GM18867 (cell line): ENCODE results near the gene POLR3A.

ENCODE experiments used
- ATAC-seq: cut with Tn5 transposase; IDR thresholded peaks from one replicate; pipeline ENCODE4 v1.9.1; 2021; ENCODE audit warnings: mild to moderate bottlenecking, moderate library complexity; ENCODE audit not compliant: unreplicated experiment

The POLR3A gene

DNA sequence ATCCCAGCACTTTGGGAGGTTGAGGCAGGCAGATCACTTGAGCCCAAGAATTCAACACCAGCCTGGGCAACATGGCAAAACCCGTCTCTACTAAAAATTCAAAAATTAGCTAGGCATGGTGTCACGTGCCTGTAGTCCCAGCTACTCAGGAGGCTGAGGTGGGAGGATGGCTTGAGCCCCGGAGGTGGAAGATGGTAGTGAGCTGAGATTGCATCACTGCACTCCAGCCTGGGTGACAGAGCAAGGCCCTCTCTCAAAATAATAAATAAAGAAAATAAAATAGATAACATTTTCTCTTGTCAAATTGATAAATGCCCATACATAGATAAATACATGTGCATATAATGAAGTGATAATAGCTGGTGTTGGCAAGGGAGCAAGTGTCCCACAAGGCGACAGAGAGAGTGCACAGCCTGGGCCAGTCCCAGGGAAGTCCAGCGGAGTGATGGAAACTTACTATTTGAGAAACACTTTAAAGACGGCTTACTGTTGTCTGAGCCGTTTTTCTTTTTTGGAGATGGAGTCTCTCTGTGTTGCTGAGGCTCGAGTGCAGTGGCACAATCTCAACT, 69.3 kb downstream of the POLR3A start:
- no peak for ATAC-seq

DNA sequence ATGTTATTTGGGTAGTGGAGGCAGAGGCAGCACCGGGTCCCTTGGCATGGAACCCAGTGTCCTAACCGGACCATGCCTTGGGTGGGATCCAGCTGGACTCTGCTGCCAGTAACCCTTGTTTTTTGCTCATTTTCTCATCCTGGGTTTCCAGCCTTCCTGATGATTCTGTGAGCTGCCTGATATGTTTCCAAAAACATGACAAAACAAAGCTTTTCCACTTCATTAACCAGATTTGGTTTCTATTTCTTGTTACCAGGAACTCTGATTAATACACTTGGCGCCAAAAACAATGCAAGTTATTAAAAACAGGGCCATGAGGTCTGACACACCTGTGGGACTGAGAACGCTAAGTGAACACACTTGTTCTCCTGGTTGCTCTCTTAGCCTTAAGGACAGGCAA, 69.9 kb downstream of the POLR3A start:
- ATAC-seq, result no peak

DNA sequence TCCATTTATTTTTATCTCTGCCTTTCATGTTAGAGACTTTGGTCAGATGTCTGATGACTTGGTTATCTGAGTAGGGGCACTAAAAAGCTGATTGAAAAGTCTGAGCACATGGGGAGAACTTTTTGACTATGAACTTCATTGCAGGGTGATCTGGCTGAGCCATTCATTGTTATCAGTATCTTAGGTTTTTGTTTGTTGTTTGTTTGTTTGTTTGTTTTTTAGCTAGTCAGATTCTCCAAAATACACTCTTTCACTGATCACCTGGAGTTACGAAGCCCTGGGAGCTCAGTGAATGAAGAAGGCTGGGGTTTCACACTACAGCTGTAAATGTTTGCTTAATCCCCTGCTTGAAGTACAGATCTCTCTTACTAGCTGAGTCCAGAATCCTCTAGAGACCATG, 74.2 kb downstream of the POLR3A start:
- ATAC-seq, result no peak

DNA sequence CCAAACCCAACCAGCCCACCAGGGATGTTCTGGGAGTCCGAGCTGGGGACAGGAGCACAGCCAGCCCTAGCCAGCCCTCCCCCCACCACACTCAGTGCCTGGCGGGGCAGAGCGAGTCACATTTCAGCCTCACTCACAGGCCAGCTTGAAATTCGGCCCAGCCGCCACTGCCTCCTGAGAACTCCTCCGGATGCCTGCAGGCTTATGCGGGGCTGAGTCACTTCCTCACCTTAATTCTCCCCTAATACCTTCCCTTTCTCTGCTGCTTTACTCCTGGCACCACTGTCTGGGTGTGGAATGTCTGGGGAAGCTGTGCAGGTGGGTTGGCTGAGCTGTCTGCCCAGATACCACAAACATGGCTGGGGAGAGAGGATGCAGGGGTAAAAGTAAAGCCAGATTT, 80.1 kb downstream of the POLR3A start:
- ATAC-seq, result no peak

DNA sequence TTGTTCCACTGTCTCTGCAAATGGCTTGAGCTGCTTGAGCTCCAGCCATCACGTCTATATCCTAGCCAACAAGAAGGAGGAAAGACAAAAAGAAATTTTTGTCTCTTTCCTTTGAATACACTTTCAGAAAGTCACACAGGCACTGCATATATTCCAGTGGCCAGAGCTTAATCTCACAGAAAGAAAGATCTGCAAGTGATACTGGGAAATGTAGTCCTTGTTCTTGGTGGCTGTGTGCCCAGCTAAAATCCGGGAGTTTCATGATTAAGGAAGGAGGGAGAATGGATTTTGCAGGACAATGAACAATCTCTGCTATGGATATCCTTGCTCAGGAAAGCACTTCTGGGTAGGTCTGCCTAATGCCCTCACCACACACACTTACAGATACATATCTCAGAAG, 83.2 kb downstream of the POLR3A start:
- no peak for ATAC-seq

DNA sequence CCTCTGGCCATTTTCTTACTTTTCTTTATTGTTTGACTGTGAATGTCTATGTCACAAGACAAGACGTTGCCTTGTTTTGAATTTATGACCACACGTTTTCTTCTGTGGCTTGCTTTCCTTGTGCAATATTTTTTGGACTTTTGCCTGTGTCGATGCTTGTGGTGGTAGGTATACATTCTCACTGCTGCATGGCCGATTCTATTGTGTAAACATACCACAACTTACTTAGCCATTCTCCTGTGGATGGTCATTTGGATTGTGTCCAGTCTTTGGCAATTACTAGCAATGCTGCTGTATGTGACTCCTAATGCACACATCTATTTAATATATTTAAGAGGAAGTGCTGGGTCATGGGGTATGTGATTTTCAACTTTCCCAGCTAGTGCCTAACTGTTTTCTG, 84.8 kb downstream of the POLR3A start:
- ATAC-seq, result no peak

DNA sequence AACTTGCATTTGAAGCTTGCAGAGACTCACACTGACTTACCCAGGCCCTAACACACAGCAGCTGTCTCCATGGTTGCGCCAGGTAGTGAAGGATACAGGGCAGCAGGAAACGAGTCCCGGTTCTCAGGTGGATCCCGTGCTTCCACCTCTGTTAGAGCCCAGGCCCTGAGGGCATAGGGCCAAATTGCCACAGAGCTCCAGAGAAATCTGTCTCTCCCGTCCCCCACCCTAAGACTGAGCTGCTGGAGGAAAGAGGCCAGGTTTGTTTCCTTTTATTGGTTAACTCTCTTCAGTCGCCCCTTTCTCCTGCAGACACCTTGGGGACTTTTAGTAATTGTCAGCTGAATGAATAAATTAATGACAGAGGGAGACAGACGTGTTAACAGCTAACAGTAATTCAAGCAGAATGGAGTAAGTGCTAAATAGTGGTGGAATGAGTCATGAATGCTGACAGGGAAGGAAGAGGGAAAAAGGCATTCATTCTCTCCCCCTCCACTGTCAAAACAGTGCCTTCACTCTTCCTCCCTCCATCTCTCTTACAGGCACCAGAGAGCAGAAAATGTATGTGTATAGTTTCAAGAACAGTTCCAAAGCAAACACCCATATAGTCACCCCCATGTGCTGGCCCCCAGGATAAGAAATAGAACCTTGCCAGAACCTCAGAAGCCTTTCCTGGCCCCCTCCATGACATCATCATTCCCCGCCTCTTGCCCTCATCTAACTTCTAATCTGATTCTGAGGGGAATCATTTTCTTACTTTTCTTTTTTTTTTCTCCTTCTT, 86.0 kb downstream of the POLR3A start:
- no peak for ATAC-seq

DNA sequence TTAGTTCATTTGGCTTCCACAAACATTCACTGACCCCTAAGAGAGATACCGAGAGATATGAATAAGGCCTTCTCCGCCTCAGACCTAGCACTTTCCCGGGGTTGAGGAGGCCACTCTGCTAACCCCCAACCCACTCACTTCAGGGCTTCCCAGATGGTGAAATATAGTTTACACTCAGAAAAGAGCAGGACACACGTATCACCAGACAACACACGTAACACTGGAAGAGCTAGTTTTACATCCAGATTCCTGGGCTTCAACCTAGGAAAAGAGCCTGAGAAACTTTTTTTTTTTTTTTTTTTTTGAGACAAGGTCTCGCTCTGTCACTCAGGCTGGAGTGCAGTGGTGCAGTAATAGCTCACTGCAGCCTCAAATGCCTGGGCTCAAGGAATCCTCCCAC, 87.5 kb downstream of the POLR3A start:
- ATAC-seq, result no peak

DNA sequence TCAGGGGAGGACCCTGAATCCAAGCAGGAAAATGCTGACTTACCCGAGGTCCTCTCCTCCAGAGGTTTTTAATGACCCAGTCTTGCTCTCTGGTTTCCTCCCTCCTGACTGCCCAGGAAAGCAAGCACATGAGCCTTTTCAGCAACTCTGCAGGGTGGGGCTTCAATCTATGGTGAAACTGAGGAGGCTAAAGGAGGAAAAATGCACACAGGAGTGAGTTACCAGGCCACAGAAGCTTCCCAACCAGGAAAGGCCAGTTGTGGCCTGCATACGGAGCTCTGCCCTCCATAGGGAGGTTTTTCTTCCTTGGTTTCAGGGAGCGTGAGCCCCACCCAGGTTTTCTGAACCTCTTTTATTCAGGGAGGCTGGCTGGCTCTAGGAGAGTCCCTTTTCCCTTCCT, 88.7 kb downstream of the POLR3A start:
- ATAC-seq, result no peak

DNA sequence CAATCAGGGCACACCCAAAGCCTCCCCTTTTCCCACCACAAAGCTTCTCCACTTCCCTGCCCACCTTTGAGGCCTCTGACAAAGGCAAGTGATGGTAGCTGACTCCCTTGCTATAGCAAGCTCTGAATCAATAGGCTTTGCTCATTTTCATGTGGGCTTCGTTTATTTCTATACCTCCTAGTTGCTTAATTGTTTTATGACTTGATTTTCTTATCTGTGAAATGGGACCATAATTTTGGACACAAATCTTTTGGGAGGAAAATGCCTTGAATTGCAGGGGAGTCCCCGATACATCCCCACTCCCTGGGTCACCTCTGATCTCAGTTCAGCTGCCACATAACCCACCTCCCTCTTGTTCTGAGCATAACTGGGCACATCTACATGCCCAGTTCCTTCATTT, 89.1 kb downstream of the POLR3A start:
- ATAC-seq, result no peak

DNA sequence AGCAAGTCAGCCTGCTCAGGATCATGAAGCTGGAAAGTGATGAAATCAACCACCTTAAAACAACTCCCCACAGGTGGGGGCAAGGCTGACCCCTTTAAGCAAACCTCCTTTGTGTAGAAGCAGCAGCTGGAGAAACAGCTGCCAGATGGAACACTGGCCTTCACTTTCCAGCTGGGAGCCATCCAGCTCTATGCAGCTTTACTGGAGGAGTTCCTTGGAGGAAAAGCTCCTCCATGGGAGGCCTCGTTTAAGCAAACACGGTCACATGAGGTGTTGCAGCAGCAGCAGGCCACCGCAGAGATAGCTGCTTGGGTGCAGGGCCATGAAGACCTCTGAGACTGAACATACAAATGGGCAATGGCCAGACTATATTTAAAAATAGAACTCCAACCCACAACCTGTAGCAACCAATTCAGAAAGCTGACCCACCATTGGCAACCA, 89.7 kb downstream of the POLR3A start:
- ATAC-seq, result no peak

DNA sequence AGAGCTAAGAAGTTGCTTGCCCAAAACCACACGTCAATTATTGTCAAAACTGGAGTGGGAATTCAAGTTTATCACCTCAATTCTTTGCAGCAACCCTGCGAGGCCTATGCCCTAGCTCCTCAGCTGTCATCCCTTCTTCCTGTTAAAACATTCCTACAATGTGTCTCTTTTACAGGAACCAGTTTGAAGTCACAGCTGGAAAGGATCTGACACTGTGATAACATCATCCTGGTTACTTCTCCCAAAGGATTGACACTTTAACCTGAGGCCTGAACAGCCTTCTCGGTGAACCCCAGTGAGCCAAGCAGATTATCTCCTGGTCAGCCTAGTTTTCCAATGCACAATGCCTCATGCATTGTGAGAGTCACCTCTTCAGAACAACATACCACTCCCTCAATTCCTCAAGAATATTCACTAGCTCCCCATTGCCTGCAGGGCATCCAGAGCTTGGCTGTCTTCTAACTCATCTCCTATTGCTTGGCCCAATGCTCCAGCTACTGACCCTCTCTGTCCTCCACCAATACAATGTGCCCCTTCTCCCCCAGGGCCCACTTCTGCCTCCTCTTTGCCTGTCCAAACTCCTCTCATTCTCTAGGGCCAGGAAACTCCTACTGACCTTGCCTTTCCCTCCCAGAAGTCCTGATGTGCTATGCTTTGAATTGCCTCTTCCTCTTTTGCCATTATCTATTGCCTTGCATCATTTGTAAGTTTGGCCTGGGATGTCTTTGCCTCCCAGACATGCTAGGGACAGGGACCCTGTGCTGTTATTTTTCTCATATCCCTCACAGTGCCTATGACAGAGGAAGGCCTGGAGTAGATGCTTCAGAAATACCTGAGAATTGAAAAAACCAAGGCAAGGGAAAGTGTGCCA, 92.4 kb downstream of the POLR3A start:
- ATAC-seq, result no peak

DNA sequence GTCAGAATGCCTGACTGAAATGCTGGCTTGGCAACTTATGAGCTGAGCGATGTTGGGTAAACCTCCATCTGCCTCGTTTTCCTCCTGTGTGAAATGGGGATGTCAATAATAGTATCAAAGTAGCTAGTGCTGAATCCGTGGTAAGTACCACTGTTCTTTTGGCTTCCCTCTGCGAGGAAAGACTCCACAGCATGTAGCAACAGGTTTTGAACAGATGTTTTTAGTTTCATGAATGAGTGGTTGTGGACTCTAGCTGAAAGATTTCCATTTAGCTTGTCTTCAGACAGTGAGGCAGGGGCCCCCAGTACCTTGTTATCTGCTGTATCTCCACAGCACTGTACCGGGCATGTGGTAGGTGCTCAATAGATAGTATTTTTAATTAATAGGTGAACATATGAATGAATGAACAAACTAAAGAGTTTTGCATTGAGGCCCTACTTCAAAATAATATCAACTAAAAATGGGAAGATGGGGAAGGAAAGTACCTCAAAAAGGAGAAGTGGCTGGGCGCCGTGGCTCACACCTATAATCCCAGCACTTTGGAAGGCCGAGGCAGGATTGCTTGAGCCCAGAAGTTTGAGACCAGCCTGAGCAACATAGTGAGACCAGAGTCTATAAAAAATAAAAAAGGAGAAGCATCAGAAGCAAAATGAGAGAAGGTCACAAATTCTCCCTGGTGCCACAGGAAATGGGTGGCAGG, 97.1 kb downstream of the POLR3A start:
- ATAC-seq, result no peak

DNA sequence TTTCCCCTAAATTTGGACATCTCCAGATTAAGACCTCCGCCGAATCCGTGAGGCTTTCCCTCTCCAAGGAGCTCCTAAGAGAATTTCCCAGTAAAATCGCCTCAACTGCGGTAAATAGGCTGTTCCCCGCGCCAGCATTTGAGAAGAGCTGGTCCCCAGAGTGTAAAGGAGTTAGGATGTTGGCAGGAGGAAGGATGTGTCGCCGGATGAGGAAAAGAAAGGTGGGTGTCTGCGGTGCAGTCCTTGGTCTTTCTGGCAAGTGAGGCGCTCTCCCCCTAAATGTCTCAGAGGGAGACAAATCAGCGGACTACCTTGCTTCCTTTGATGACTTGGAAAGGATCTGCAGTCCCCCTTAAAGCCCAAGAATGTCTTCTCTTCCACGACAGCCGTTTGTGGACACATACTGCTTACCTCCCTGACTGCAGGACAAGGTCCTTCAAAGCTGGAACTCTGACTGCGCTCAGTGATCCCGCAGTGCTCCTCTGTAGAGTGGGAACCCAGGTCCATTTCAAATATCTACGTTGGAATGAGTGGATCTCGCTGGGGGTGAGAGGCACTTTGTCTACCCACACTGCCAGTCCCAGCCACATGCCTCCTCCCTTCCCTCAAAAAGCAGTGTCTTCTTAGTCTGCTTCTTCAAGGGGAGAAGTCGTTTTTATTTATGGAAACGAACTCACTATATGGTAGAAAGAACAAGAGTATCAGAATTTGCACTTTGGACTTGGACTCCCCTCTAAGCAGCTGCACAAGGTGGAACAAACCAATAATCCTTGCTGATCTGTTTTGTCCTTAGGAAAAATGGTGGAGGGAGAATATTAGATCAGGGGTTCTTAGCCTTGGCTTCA, 101.7 kb downstream of the POLR3A start:
- no peak for ATAC-seq

DNA sequence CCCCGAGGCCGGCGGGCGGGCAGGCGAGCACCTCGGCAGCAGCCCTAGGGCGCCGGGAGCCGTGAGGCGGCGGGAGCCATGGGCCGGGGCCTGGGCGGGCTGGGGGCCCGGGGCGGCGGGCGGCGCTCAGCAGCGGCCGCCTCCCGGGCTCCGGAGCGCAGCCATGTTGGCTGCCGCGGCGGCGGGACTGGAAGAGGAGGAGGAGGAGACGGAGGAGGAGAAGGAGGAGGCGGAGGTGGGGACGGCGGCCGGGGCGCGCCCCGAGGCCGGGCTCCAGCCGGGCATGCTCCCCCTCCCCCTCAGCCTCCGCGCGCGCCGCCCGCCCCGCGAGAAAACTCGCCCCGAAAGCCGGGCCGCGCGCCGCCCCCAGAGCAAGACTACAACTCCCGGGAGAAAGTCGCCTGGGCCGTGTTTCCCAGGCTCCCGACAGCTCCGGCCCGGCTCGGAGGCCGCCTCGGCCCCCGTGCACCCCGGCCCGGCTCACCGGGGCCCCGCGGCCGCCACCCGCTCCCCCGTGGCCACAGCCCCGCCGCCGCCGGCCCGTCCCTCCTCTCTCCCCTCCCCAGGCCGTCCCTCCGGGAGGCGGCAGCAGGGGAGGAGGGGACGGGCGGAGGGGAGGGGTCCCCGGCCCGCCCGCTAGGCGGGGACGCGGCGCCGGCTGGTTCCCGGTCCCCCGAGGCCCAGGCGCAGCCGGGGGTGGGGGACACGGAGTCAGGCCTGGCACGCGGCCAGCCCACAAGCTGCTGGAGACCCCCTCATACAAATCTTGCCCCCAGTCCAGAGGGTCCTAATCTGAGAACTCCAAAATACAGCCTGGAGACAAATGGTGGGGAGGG, 102.5 kb downstream of the POLR3A start, which contains the start of gene DLG5:
Gene DLG5, minus strand, starts transcription at position 190 of the 836 bp plus-strand sequence. CDS start 235 bp downstream, outside the sequence.
- peak; percentile 68 for ATAC-seq

DNA sequence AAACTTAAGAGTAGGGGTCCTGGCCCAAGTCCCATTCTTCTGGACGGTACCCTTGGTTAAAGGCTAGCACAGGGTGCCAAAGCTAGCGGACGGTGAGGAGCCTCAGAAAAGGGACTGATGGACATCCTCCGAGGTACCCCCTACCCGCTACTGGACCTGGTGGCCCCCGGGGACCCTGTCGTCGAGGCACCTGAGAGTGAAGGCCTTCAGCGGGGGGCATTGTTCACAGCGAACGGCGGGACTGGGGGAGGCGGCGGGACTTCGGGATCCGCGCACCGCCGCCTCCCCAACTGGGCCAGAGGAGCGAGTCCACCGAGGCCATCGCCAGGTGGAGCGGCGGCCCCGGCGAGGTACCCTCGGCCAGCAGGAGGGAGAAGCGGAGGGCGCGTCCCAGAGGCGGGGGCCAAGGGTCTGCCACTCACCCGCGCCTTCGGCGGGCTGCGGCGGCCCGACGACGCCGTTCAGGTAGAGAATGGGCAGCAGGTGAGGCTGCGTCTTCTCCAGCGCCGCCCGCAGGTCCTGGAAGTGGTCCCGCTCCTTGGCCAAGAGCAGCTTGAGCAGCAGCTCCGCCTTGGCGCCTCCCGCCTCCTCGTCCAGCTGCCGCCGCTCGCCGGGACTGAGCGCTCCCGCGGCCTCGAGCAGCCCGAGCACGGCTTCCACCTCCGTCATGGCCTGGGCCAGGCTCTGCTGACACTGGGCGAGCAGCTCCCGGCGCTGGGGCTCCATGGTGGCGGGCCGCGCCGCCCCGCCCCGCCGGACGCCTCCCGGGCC, 103.3 kb downstream of the POLR3A start:
- ATAC-seq, result peak; percentile 64

DNA sequence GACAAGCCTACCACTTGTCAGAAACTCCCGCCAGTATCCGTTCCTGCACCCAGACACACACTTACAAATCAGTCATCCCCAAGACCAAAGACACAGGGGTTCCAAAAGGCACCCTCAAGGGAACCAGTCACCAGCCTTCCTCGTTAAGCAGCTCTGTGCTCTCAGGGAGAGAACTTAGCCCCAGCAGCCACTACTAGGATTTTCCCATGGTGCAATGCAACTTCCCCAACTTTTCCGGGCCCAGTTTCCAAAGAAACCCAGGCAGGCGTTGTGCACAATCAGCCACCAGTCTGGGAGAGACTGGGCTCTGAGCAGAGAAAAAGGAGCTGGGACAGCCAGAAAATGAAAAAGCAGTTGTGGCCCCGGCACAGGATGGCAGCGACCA, 103.9 kb downstream of the POLR3A start:
- no peak for ATAC-seq

DNA sequence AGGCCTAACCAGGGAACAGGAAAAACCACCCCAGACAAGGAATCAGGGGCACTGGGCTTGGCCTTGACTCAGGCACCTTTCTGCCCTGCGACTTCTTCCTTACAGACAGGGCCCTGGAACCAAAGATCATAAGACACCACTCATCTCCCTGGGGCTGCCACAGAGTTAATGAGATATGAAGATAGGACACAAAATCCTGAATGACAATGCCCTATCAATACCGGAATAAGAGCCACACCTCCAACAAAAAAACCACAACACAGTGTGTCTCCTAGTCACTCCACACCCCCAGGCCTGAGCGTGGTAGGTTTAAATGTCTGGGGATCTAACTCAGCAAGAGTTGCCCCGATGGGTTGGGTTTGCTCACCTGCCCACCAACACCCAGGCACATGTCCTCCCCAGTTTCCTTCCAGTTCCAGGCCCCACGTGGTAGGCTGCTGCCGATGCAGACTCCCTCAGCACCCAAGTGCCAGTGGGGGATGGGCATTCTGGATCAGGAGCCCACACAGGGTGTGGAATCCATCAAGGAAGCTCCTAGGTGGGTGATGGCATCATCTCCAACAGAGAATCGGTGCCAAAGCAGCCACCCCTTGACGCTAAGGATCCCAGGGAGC, 106.6 kb downstream of the POLR3A start:
- ATAC-seq, result no peak
